AG04449 (cell line): ENCODE measurements around the gene TSPAN32.
"Not testable (repeated sequence)": the region's sequence is repeated elsewhere in the genome, so short reads cannot be mapped to it uniquely, and the experiment has no call there.

Experiments used
- CTCF ChIA-PET: fragments of 350-600 bp; formaldehyde crosslinking; extraction: SDS; loops from one replicate; lab custom pipeline; 2021; ENCODE audit warnings: antibody characterized with exemption; lab: Yijun Ruan, JAX
- POLR2A ChIA-PET: fragments of 400-600, 350-600 bp; formaldehyde crosslinking; extraction: SDS; loops from one replicate; lab custom pipeline; 2020; ENCODE audit warnings: antibody characterized with exemption, inconsistent platforms; lab: Yijun Ruan, JAX
- DNase-seq: peaks from one replicate; pipeline ENCODE4 v3.0.0-alpha.2; 2010; ENCODE audit warnings: low read depth, low spot score
- H3K4me3 ChIP-seq: 2 replicates; pipeline ENCODE4 v1.5.1; 2011; ENCODE audit warnings: low read depth, mild to moderate bottlenecking, control low read depth, low read length
- CTCF ChIP-seq: IDR thresholded peaks from one replicate; pipeline ENCODE4 v1.5.1; 2011; ENCODE audit warnings: mild to moderate bottlenecking, moderate library complexity, low read length, control low read depth, inconsistent platforms; ENCODE audit not compliant: insufficient read depth; ENCODE audit errors: missing control alignments

The TSPAN32 gene

GRCh38 chr11:2338760-2339159 lies 36.9 kb downstream of the TSPAN32 start:
- DNase-seq, CTCF ChIA-PET, H3K4me3 ChIP-seq, POLR2A ChIA-PET: not testable (repeated sequence)

DNA sequence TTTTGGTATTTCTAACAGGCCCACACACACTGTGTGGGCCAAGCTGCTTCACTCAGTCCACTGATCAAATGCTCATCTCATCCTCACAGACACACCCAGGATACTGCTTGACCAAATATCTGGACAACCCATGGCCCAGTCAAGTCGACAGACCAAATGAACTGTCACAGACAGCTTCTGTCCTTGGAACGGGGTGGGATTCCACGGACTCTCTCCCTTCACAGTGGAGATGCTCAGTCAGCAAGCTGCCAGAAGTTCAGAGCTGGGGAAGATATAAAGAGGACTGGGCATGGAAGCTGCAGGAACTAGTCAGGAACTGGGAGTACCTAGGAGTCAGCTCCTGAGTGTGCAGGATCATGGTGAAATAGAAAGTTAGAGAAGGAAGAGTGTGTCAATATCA lies 40.7 kb downstream of the TSPAN32 start:
- H3K4me3 ChIP-seq, result no peak overlapping the region
- no peak for DNase-seq
- ChIA-PET POLR2A (interaction anchor here (0.5 kb wide), 1 partner anchor 542 kb away, joined by 3 read pairs; no protein-coding TSS in a partner anchor), CTCF (no interaction called here)
- TF ChIP-seq CTCF, result no peak

GRCh38 chr11:2342981-2343380 lies 41.2 kb downstream of the TSPAN32 start:
- CTCF ChIA-PET, result no interaction called here
- no peak for TF ChIP-seq CTCF
- POLR2A ChIA-PET, result interaction anchor here (0.5 kb wide), 1 partner anchor 541 kb away, joined by 3 read pairs; no protein-coding TSS in a partner anchor
- DNase-seq, result no peak
- no peak overlapping the region for H3K4me3 ChIP-seq

DNA sequence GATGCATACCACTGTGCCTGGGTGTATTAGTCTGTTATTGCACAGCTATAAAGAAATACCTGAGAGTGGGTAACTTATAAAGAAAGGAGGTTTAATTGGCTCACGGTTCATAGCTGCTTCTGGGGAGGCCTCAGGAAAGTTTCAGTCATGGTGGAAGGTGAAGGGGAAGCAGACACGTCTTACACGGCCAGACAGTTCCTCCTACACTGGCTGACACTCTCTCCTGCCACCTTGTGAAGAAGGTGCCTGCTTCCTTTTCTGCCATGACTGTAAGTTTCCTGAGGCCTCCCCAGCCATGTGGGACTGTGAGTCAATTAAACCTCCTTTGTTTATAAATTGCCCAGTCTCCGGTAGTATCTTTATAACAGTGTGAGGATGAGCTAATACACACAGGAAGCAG lies 41.7 kb downstream of the TSPAN32 start:
- ChIA-PET CTCF (no interaction called here), POLR2A (no interaction called here)
- no peak overlapping the region for H3K4me3 ChIP-seq
- no peak for TF ChIP-seq CTCF
- no peak for DNase-seq

GRCh38 chr11:2345050-2345449 lies 43.2 kb downstream of the TSPAN32 start:
- no peak for TF ChIP-seq CTCF
- CTCF ChIA-PET, result no interaction called here
- POLR2A ChIA-PET, result no interaction called here
- DNase-seq, result no peak
- no peak overlapping the region for H3K4me3 ChIP-seq

DNA sequence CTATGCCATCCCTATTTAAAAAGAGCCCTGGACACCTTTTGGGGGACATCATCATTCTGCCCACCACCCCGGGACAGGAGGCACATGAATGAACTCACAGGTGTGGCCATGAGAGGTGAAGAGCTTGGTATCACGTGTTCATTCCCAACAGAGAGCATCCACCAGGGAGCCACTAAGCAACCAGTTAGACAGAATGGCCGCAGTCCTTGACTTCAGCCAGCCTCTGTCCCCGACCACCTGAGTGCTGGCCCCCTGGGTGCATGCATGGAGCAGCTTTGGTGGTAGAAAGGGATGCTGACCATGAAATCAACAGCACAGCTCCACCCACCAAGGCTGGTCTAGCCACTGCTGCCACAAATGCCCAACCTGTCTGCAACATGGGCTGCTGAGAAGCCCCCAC lies 44.2 kb downstream of the TSPAN32 start:
- CTCF ChIA-PET, result no interaction called here

More for the DNA sequence above, 44.2 kb downstream of the TSPAN32 start:
- TF ChIP-seq CTCF, result no peak
- POLR2A ChIA-PET, result no interaction called here
- H3K4me3 ChIP-seq, result no peak overlapping the region
- no peak for DNase-seq
